ENCODE data around the gene EPHA2. TPM values are rescaled to one million over a fixed set of nuclear protein-coding genes. Genes with fewer than 3 reads are reported as not detected.

Gene EPHA2
- polyA plus RNA-seq, 1 of the 3 experiments (the other 2 are of a cell fraction), result 126 TPM

DNA sequence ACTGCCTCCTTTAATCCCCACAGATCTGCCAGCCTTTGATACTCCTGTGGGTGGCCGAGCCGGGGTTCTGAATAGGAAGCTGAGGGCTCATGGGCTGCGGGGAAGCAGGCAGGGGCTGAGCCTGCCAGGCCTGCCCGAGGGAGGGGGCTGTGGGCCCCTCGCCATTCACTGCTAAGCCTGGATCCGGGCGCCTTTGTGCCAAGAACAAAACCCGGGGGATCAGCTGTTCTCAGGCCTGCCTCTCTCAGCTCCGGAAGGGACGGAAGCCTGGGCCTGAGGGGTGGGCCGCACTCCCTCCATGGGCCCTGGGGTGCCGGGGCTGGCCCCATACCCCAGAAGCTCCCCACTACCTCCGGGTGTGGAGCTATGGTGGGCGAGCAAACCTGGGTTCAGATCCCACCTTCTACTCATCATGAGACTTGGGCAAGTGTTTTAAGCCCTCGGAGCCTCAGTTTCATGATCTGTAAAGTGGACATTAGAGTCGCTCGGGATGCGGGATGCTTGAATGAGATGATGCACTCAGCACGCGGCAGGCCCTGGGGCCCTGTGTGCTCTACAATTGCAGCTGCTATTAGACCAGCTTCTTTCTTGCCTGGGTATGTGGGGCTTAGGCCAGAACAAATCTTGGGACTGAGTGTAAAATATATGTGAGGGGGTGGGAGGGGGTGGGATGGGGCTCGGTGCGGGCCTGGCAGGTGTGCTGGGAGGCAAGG lies 19.2 kb upstream of the EPHA2 start:
- ChIA-PET POLR2A (interaction anchor here (1.3 kb wide), 1 partner anchor 15 kb away, joined by 3 read pairs; no protein-coding TSS in a partner anchor), CTCF (interaction anchor here (1.1 to 2.4 kb wide), 8 partner anchors 10 to 119 kb away, joined by 3 to 9 read pairs (median 7); partner anchors contain the start of genes EPHA2 and FAM131C)
- Histone ChIP-seq H3K27ac (ENCODE audit: low read depth in 2 of 2, low read length in 1 of 2) (peak overlapping the region; percentile 87 to 90), H2AFZ (ENCODE audit: low read depth) (no peak overlapping the region), H3K79me2 (ENCODE audit: insufficient read depth) (no peaks in the 10 kb centered on the region), H3K9me2 (no peaks in the 10 kb centered on the region), H3K4me1 (ENCODE audit: control insufficient read depth in 1 of 2, insufficient read depth in 2 of 2, low read depth in 1 of 2, low read length in 1 of 2) (peaks cover 32 to 38% of the 10 kb centered on the region in 2 experiments; a peak in 3 of 4 replicates), H3K27me3 (ENCODE audit: insufficient read depth) (no peaks in the 10 kb centered on the region), H3K4me2 (peak overlapping the region; percentile 76; the same call in 1 of the 2 replicates), H3K9me3 (no peaks in the 10 kb centered on the region), H3K9ac (no peak overlapping the region), H3K4me3 (ENCODE audit: low read depth in 2 of 2, low read length in 1 of 2) (no peak overlapping the region), H4K20me1 (ENCODE audit: insufficient read depth) (no peaks in the 10 kb centered on the region), H3K36me3 (replicated peaks in 1 of 2; ENCODE audit: control insufficient read depth in 1 of 2, insufficient read depth in 2 of 2, low read length in 1 of 2) (no peaks in the 10 kb centered on the region), H3F3A (replicated peaks; ENCODE audit: insufficient read depth) (peaks cover 17% of the 10 kb centered on the region)
- DNase-seq, result peak; percentile 53
- TF ChIP-seq, protein P1, sequence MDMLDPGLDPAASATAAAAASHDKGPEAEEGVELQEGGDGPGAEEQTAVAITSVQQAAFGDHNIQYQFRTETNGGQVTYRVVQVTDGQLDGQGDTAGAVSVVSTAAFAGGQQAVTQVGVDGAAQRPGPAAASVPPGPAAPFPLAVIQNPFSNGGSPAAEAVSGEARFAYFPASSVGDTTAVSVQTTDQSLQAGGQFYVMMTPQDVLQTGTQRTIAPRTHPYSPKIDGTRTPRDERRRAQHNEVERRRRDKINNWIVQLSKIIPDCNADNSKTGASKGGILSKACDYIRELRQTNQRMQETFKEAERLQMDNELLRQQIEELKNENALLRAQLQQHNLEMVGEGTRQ (IDR thresholded peaks at IDR 0.05; ENCODE audit: borderline replicate concordance, low read depth, low read length), result no peak
- no peak for TF ChIP-seq EZH2phosphoT487 (IDR thresholded peaks at IDR 0.05; ENCODE audit: borderline replicate concordance, low read depth)
- TF ChIP-seq GABPA (IDR thresholded peaks at IDR 0.05; ENCODE audit: low read depth), result no peak
- 64% methylated on average over 12 of the region's 22 CpGs for WGBS (ENCODE audit: low lambda C conversion rate)

DNA sequence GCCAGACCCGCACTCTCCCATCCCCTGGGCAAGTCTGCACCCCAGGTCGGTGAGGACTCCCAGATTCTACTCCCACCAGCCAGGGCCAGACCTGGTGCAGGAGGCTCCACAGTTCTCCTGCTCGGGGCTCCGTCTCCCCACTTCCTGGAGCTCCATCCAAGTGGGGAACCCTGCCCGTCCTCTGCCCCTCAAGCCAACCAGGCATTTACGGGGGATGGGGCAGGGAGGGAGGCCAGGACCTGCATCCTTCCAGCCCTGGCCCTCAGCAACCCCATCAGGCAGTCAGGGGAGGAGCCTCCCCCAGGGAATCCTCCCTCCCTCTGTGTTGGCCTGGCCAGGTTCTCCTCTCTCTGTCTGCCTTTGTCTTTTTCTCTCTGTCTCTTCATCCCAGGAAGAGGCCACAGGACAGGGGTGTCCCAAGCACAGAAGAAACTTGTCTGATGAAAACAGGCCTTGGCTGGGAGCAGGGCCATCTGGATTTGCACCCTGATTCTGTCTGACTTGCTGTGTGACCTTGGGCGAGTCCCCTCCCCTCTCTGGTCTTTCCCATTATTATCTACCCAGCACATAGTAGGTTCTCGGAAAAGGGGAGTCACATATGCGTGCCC lies 18.5 kb upstream of the EPHA2 start:
- DNase-seq, result no peak
- Histone ChIP-seq H3K4me1 (ENCODE audit: control insufficient read depth in 1 of 2, insufficient read depth in 2 of 2, low read depth in 1 of 2, low read length in 1 of 2) (peaks cover 32 to 38% of the 10 kb centered on the region in 2 experiments; a peak in 3 of 4 replicates), H4K20me1 (ENCODE audit: insufficient read depth) (no peaks in the 10 kb centered on the region), H3F3A (replicated peaks; ENCODE audit: insufficient read depth) (peaks cover 17% of the 10 kb centered on the region), H2AFZ (ENCODE audit: low read depth) (no peak overlapping the region), H3K9ac (no peak overlapping the region), H3K36me3 (replicated peaks in 1 of 2; ENCODE audit: control insufficient read depth in 1 of 2, insufficient read depth in 2 of 2, low read length in 1 of 2) (no peaks in the 10 kb centered on the region), H3K27me3 (ENCODE audit: insufficient read depth) (no peaks in the 10 kb centered on the region), H3K4me3 (ENCODE audit: low read depth in 2 of 2, low read length in 1 of 2) (no peak overlapping the region), H3K79me2 (ENCODE audit: insufficient read depth) (no peaks in the 10 kb centered on the region), H3K9me2 (no peaks in the 10 kb centered on the region), H3K9me3 (no peaks in the 10 kb centered on the region), H3K4me2 (peak overlapping the region; percentile 76; the same call in 1 of the 2 replicates), H3K27ac (ENCODE audit: low read depth in 2 of 2, low read length in 1 of 2) (peak overlapping the region; percentile 87 to 90; a peak in 2 of 4 replicates)
- TF ChIP-seq JUND (IDR thresholded peaks at IDR 0.05) (no peak), GATA2 (CRISPR knock-in tag; IDR thresholded peaks at IDR 0.05) (no peak), EZH2phosphoT487 (IDR thresholded peaks at IDR 0.05; ENCODE audit: borderline replicate concordance, low read depth) (no peak), FOXJ3 (CRISPR knock-in tag; IDR thresholded peaks at IDR 0.05) (no peak), SIN3A (IDR thresholded peaks at IDR 0.05; ENCODE audit: borderline replicate concordance, low read depth, low read length) (no peak), TEAD4 (IDR thresholded peaks at IDR 0.05; ENCODE audit: borderline replicate concordance, insufficient read depth) (no peak), MEF2A (IDR thresholded peaks at IDR 0.05; ENCODE audit: borderline replicate concordance, low read depth) (no peak)
- TF ChIP-seq, protein P2, sequence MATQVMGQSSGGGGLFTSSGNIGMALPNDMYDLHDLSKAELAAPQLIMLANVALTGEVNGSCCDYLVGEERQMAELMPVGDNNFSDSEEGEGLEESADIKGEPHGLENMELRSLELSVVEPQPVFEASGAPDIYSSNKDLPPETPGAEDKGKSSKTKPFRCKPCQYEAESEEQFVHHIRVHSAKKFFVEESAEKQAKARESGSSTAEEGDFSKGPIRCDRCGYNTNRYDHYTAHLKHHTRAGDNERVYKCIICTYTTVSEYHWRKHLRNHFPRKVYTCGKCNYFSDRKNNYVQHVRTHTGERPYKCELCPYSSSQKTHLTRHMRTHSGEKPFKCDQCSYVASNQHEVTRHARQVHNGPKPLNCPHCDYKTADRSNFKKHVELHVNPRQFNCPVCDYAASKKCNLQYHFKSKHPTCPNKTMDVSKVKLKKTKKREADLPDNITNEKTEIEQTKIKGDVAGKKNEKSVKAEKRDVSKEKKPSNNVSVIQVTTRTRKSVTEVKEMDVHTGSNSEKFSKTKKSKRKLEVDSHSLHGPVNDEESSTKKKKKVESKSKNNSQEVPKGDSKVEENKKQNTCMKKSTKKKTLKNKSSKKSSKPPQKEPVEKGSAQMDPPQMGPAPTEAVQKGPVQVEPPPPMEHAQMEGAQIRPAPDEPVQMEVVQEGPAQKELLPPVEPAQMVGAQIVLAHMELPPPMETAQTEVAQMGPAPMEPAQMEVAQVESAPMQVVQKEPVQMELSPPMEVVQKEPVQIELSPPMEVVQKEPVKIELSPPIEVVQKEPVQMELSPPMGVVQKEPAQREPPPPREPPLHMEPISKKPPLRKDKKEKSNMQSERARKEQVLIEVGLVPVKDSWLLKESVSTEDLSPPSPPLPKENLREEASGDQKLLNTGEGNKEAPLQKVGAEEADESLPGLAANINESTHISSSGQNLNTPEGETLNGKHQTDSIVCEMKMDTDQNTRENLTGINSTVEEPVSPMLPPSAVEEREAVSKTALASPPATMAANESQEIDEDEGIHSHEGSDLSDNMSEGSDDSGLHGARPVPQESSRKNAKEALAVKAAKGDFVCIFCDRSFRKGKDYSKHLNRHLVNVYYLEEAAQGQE (IDR thresholded peaks at IDR 0.05; ENCODE audit: low read depth, low read length), result no peak
- TF ChIP-seq, protein P3, sequence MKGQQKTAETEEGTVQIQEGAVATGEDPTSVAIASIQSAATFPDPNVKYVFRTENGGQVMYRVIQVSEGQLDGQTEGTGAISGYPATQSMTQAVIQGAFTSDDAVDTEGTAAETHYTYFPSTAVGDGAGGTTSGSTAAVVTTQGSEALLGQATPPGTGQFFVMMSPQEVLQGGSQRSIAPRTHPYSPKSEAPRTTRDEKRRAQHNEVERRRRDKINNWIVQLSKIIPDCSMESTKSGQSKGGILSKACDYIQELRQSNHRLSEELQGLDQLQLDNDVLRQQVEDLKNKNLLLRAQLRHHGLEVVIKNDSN (IDR thresholded peaks at IDR 0.05; ENCODE audit: borderline replicate concordance, low read depth), result no peak
- TF ChIP-seq, protein P4, sequence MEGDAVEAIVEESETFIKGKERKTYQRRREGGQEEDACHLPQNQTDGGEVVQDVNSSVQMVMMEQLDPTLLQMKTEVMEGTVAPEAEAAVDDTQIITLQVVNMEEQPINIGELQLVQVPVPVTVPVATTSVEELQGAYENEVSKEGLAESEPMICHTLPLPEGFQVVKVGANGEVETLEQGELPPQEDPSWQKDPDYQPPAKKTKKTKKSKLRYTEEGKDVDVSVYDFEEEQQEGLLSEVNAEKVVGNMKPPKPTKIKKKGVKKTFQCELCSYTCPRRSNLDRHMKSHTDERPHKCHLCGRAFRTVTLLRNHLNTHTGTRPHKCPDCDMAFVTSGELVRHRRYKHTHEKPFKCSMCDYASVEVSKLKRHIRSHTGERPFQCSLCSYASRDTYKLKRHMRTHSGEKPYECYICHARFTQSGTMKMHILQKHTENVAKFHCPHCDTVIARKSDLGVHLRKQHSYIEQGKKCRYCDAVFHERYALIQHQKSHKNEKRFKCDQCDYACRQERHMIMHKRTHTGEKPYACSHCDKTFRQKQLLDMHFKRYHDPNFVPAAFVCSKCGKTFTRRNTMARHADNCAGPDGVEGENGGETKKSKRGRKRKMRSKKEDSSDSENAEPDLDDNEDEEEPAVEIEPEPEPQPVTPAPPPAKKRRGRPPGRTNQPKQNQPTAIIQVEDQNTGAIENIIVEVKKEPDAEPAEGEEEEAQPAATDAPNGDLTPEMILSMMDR (IDR thresholded peaks at IDR 0.05), result no peak
- TF ChIP-seq, protein P5, sequence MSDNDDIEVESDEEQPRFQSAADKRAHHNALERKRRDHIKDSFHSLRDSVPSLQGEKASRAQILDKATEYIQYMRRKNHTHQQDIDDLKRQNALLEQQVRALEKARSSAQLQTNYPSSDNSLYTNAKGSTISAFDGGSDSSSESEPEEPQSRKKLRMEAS (IDR thresholded peaks at IDR 0.05; ENCODE audit: low read depth), result no peak
- ChIA-PET POLR2A (interaction anchor here (1.3 kb wide), 1 partner anchor 21 kb away, joined by 3 read pairs; no protein-coding TSS in a partner anchor), CTCF (interaction anchor here (1.0 to 2.4 kb wide), 7 partner anchors 10 to 119 kb away, joined by 3 to 9 read pairs (median 7); partner anchors contain the start of genes EPHA2 and FAM131C)
- 88% methylated on average over 7 of the region's 9 CpGs for WGBS (ENCODE audit: low lambda C conversion rate)
